ENCODE measurements around the gene PPHLN1.

The PPHLN1 gene

GRCh38 chr12:42445891-42446290, 119.9 kb downstream of the PPHLN1 start:
- no peak for DNase-seq

- DNase-seq = no peak
Measured at GRCh38 chr12:42446761-42447160, 120.8 kb downstream of the PPHLN1 start.

- no peak for DNase-seq
Measured at GRCh38 chr12:42447371-42447786, 121.4 kb downstream of the PPHLN1 start.

GRCh38 chr12:42448841-42449240, 122.9 kb downstream of the PPHLN1 start:
- DNase-seq = no peak

- DNase-seq = no peak
Measured at GRCh38 chr12:42450248-42450647, 124.3 kb downstream of the PPHLN1 start.

- DNase-seq = no peak
Measured at GRCh38 chr12:42458575-42458974, 132.6 kb downstream of the PPHLN1 start.

- no peak for DNase-seq
Measured at GRCh38 chr12:42459336-42459847, 133.4 kb downstream of the PPHLN1 start.

GRCh38 chr12:42462486-42462885, 136.5 kb downstream of the PPHLN1 start:
- DNase-seq = no peak

- no peak for DNase-seq
Measured at GRCh38 chr12:42463671-42464070, 137.7 kb downstream of the PPHLN1 start.

- DNase-seq = no peak
Measured at GRCh38 chr12:42468341-42468821, 142.4 kb downstream of the PPHLN1 start.

- no peak for DNase-seq
Measured at GRCh38 chr12:42468921-42469320, 143.0 kb downstream of the PPHLN1 start.

GRCh38 chr12:42469355-42470175, 143.6 kb downstream of the PPHLN1 start:
- peak; percentile 46 for DNase-seq

GRCh38 chr12:42472376-42472775, 146.4 kb downstream of the PPHLN1 start:
- DNase-seq = no peak

GRCh38 chr12:42473130-42473529, 147.2 kb downstream of the PPHLN1 start:
- DNase-seq = no peak

GRCh38 chr12:42473561-42473960, 147.6 kb downstream of the PPHLN1 start:
- no peak for DNase-seq

- DNase-seq = no peak
Measured at GRCh38 chr12:42474391-42474790, 148.4 kb downstream of the PPHLN1 start.

- no peak for DNase-seq
Measured at GRCh38 chr12:42475106-42475505, 149.1 kb downstream of the PPHLN1 start.

- no peak for DNase-seq
Measured at GRCh38 chr12:42477941-42478340, 152.0 kb downstream of the PPHLN1 start.

- DNase-seq = no peak
Measured at GRCh38 chr12:42481368-42481767, 155.4 kb downstream of the PPHLN1 start.

GRCh38 chr12:42482041-42482747, 156.2 kb downstream of the PPHLN1 start:
- DNase-seq = no peak

- DNase-seq = peak; percentile 67
Measured at GRCh38 chr12:42482748-42483520, 157.0 kb downstream of the PPHLN1 start.

- no peak for DNase-seq
Measured at GRCh38 chr12:42483521-42483790, 157.5 kb downstream of the PPHLN1 start.

- DNase-seq = no peak
Measured at GRCh38 chr12:42484996-42485395, 159.0 kb downstream of the PPHLN1 start.

Data from activated CD4-positive, alpha-beta T cell treated with anti-CD3 and anti-CD28 coated beads, Interleukin-2, Interleukin-6, amounts not matched to agents 100 ng/mL and 50 ng/mL, durations not matched to agents 16 hours and 8 hours (primary cell).